ENCODE measurements around the gene MUC15.

- no peak for TF ChIP-seq CTCF (conservative IDR thresholded peaks at IDR 0.05)
- no peak for TF ChIP-seq EZH2 (IDR thresholded peaks at IDR 0.05; ENCODE audit: low read depth)
These were observed 41.7 kb upstream of the MUC15 start for GRCh38 chr11:26613759-26614158.

All from PC-9 (cell line).